GM19238 (cell line): ENCODE results near the gene HDC.

Experiments used
- DNase-seq: peaks from one replicate; pipeline ENCODE4 v3.0.0; 2011; ENCODE audit warnings: low spot score; ENCODE audit not compliant: insufficient read length

The HDC gene, protein sequence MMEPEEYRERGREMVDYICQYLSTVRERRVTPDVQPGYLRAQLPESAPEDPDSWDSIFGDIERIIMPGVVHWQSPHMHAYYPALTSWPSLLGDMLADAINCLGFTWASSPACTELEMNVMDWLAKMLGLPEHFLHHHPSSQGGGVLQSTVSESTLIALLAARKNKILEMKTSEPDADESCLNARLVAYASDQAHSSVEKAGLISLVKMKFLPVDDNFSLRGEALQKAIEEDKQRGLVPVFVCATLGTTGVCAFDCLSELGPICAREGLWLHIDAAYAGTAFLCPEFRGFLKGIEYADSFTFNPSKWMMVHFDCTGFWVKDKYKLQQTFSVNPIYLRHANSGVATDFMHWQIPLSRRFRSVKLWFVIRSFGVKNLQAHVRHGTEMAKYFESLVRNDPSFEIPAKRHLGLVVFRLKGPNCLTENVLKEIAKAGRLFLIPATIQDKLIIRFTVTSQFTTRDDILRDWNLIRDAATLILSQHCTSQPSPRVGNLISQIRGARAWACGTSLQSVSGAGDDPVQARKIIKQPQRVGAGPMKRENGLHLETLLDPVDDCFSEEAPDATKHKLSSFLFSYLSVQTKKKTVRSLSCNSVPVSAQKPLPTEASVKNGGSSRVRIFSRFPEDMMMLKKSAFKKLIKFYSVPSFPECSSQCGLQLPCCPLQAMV

DNA sequence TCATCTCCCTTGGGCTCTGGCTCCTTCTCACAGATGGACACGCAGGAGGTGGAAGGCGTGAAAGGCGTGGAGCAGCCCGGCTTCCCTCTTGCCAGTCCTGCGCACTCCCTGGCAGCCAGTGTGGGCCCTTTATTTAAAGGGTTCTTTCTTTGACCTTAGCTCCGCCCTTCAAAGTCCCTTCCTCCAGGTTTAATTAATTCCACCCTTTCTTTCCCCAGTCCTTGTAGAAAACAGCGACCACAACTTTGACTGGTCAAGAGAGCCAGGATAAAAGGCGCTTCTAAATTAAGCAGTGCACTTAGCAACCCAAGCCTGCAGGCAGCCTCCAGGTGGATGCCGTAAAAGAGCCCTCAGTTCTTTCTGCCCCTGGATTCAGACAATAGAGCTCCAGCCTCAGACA is at the start of gene HDC:
HDC (minus strand) TSS at position 107 of the 400 bp plus-strand sequence; CDS start at position 4, 103 bp downstream.
- no peak for DNase-seq

DNA sequence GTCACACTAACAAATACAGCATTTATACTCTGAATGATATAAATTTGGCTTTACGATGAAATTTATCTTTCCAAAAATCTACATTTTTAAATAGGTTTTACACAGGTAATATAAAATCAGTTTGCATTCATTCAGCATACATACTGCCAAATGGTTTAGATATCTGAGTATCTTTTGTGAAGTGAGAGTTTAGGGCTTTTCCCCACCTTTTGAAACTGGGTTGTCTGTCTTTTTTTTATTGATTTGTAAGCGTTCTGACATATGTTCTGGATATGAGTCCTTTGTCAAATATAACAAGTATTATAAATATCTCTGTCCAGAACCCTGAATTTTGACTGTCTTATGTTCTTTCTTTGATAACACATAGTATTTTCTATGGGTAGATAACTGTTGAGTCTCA is 47.1 kb upstream of the HDC start:
- no peak for DNase-seq

DNA sequence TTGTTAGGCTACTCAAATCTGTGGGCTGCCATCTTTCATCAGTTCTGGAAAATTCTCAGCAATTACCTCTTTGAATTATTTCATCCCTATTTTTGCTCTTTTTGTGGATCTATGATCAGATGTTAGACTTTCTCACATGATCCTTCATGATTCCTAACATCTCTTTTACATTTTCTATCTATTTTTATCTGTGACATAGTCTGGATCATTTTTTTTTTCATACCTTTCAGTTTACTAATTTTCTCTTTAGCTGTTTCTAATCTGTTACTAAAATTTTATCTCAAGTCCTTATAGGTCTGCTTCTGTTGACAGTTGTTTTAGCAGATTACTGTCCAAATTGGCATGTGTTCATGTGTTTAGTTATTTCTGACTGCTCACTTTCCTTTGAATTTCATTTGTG is 42.3 kb upstream of the HDC start:
- no peak for DNase-seq

DNA sequence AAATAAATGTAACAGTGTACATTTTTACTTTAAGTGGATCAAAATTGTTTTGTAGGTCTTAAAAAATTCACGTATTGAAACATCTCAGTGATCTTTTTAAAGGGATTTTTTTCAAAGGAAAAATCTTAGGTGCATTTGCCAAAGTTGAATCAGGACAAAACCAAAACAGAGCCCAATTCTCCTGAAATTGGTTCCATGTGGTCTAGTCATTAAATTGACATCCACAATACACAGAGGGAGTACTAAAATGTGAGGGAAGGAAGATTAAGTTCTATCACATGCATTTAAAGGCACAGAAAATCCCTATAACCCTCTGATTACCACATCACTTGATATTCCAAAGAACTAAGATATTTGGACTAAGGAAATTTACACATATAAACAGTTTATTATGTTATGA is 39.3 kb upstream of the HDC start:
- no peak for DNase-seq

DNA sequence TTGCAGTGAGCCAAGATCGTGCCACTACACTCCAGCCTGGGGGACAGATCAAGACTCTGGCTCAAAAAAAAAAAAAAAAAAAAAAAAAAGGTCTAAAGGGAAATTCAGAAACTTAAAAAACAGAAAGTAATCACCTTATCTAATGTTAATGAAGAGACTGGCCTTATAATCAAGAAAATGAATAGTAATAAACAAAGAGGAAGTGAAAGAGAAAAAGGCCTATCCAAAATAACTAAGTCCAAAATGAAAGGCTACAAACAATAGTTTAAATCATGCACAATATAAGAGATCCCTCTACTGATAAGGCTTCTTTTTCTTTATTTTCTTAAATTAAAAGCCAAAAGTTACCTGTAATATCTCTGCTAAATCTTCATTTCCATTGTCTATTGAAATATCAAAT is 37.1 kb upstream of the HDC start:
- DNase-seq: no peak

DNA sequence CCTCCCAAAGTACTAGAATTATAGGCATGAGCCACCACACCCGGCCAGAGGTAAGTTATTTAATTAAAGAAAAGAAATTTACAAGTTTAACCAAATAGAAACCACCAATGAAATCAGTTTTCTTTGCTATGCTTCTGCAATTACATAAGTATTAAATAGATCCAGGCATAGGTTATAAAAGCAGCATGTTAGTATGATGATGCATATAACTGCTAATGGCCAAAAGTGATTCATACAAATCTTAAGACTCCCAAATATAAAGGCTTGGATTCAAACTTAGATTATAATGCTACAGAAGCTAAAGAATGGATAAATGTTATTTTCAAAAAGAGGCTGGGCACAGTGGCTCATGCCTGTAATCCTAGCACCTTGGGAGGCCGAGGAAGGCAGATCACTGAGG is 32.8 kb upstream of the HDC start:
- no peak for DNase-seq

DNA sequence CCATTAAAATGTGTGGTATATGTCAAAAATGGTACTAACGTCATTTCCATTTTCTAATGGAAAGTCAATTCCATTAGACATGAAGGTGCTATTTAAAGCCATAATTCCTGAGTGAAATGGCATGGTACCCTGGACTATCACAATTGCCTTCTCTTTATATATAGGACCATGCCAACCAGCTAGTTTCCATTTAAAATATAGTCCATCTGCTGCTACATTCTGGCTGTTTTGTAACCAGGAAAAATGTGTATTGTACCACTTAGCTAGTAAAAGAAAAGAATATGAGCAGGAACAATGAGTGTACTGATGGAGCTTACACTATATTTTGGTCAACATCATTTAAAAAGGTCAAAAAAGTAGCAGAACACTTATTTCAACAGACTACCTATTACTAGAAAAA is 30.4 kb upstream of the HDC start:
- DNase-seq: no peak

DNA sequence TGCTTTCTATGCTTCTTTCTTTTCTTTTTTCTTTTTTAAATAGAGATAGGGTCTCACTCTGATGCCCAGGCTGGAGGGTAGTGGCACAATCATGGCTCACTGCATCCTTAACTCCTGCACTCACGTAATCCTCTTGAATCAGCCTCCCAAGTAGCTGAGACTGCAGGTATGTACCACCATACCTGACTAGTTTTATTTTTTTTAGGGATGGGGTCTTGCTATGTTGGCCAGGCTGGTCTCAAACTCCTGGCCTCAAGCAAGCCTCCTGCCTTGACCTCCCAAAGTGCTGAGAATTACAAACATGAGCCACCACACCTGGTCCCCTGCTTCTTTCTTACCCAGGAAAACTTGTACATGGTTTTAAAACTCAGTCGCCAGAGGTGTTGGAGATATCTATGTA is 24.2 kb upstream of the HDC start:
- no peak for DNase-seq

DNA sequence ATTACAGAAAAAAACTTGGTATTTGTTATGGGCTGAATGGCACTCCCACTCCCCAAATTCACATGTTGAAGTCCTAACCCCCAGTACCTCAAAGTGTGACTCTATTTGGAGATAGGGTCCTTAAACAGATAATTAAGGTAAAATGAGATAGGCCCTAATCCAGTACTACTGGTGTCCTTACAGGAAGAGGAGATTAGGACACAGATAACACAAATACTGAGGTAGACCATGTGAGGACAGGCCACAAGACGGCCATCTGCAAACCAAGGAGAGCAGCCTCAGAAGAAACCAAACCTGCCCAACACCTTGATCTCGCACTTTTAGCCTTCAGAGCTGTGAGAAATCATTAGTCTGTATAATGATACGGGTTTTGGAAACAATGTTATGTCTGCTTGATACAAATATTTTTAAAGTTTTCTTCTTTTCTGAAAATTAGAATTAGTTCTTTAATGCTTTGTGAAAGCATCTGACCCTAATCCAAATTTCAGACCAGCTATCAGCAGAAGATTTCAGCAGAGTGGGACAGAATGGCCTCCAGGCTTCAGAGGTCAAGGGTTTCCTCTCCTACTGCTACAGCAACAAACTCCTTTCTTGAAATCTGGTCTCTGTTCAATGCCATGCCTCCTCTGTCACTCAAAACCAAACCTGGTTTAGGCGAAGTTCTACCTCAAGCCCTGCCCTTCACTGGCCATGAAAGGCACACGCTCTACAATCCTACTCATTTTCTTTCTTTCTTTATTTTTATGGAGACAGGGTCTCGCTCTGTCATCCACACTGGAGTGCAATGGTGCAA is 22.0 kb upstream of the HDC start:
- DNase-seq: no peak

DNA sequence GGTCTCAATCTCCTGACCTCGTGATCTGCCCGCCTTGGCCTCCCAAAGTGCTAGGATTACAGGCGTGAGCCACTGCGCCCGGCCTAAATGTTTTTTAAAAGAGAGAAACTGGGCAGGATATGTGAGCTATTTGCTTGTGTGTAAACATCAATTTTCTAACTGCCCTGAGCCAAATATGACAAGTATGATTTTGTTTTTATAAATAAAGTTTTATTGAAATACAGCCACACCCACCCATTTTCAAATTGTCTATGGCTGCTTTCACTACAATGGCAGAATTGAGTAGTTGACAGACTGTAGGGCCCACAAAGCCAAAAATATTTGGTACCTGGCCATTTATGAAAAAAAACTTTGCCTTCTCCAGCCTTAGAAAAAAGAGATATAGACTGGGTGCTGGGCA is 15.9 kb upstream of the HDC start:
- no peak for DNase-seq

DNA sequence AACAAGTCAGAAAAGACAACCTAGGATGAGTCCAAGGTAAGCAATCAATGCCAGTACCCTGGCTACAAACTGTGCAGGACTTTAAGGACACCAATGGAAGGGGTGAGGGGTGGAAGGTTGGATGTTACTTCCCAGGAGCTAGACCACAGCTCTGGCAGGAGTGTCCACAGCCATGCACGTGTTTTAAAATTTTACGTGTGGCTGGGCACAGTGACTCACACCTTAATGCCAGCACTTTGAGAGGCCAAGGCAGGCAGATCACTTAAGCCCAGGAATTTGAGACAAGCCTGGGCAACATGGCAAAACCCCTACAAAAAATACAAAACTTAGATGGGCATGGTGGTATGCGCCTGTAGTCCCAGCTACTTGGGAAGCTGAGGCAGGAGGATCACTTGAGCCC is 14.7 kb upstream of the HDC start:
- DNase-seq: no peak

DNA sequence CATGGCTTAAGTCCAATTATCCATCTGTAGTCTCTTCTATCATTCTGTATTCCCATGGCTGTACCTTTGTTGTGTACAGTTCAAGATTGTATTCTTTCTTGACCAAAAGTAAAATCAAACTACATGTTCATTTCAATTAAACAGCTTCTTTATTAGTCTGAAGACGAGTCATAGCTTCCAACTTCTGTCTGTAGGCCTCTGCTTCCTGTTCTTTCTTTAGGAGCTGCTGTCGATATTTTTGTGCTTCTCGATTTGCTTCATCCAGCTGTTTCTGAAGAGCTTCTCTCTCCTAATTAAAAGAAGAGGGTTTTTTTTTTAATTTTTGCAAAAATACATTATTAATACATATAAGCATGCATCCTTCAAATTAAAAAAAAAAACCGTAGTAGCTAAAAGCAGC is 13.0 kb upstream of the HDC start:
- DNase-seq: no peak

DNA sequence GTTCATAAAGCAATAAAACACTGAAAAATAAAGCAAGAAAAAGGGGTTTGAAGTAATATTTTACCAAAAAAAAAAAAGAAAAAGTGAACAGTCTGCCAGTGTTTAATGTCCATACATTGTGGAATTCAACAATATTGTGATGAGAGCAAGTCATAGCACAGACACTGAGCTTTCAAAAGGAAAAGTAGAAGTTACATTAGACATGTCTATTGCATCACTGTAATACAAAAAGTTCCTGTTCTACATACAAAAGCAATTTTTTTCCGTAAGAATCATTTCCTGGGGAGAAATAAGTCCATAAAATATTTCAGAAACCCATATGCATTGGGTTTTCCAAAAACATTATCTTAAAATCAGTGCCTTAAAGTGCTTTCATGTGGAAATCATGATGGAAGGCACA is 11.8 kb upstream of the HDC start:
- DNase-seq: no peak

DNA sequence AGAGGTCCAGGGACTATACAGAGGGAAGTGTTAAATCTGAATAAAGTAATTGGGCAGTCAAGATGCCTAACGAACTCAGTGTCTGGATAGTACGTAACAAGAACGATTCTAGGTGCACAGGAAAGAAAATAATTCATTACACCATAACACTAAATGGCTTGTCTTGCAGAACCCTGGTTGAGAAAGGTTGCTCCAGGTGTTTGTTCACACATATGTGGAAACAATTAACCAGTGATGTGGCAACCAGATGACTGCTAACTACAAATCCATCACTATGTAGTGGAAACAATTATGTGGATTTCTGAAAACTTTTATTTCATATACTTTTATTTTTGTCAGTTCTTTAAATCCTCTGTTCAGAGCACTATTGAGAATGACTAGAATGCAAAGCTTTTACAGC is 10.4 kb upstream of the HDC start:
- DNase-seq: no peak

DNA sequence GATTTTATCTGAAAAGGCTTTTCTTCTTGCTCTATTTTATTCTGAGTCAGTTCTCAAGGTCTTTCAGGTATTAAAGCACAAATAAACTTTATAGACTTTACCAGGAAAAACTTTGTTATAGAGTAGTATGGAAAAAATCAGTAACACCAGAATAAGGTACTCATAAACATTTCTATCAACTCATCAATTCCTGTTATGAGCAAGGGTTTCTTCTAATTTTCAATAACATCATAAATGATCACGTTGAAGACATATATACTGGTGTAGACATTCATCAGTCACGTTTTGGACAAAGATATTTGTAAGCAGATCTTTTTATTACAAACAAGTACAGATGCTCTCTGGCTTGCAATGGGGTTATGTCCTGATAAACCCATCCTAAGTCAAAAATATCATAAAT is 9.6 kb upstream of the HDC start:
- no peak for DNase-seq

DNA sequence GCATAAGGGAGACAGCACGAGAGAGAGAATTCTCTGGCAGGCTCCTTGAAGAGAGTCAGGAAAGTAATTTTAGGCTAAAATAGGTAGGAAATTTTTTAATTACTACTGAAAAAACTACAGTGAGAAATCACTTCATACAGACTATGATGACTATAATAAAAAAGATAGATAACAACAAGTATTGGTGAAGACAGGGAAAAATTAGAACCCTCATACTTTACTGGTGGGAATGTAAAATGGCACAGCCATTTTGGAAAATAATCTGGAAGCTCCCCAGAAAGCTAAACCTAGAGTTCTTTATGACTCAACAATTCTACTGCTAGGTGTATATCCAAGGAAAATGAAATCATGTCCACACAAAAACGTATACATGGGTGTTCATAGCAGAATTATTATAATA is 2.1 kb upstream of the HDC start:
- DNase-seq: no peak

DNA sequence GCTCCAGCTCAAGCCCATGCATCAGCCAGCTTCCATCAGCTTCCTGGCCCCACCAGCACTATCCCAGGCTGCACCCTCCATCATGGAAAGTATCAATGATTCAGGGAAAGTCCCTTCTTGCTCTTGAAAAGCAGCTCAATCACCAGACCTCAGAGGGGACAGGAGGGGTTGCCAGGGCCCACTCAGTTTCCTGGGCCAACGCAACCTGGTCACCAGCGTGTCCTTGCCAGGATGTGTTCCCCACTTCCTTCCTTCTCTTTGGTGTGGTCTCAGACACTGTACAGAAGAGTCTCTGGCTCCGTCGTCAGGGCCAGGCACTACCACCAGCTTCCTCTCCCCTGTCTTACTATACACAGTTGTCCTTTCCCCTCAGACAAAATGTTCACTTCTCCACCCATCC is 3.0 kb downstream of the HDC start:
- no peak for DNase-seq

DNA sequence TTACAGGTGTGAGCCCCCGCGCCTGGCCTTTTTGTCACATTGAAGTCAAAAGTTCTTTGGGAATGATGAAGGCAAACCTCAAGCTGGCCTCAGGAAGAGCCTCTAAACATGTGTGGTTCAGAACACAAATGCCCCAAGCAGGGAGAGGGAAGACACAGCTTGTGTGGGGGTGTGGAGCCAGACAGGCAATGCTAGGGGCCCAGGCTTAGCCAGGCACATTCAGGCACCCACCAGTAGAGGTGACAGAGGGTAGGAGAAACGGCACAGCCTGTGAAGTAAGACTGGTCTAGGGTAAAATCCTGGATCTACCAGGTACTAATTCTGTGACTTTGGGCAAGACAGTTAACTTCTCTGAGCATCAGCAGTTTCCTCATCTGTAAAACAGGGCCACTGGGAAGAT is 3.5 kb downstream of the HDC start:
- no peak for DNase-seq

DNA sequence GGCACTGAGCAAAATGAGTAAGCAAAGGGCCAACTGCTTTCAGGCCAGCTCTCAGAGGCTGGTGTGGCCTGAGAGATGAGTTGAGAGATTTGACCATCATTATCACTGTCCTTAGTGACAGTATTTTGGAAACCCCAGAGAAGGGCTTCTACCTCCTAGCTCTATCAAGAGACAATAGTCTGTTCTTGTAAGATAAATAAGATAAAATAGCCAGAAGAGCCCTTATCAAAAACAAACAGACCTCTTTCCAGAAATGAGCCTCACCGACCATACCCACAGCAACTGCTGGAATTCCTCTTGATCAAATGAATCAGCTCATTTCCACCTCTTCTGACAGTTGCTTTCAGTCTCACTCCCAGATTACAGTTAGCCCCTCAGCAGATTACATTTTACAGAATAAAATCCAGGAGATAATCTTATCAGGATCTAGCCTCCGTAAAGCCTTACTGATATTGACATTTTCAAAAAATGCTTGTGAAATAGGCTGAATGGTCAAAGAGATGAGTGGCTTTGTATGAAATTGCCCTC is 4.5 kb downstream of the HDC start:
- no peak for DNase-seq

DNA sequence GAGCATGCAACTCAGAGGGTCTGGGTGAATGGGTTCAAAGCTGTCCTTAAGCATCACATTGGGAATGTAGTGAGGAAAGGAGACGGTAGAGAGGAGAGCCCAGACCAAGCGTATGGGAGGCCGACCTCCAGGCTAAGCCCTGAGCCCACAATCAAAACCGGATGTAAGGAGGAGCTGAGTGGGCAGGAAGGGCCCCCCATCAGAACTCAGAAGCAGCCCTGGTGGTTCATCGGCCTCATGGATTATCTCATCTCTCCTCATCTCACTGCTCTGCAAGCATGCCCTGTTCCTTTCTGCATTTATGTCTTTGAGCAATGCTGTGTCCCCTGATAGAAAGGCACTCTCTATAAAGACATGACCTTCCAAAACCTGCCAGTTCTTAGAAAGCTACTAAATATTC is 6.2 kb downstream of the HDC start:
- DNase-seq: no peak

DNA sequence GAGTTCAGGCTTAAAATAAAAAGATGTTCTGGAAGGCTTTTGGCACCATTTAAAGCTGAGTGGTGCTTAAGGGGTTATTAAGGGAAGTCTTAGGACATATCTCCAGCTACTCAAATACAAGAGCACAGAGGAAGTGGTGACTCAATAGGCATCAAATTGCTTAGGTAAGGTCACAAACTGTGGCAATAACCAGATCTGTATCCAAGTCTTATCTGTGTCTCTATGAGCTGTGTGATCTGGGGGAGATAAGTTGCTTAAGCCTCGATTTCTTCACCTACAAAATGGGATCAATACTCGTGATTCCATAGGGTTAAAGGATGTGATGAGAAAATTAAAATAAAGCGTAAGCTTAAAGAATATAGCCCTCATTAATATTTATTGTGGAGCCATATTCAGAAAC is 7.6 kb downstream of the HDC start:
- DNase-seq: no peak

DNA sequence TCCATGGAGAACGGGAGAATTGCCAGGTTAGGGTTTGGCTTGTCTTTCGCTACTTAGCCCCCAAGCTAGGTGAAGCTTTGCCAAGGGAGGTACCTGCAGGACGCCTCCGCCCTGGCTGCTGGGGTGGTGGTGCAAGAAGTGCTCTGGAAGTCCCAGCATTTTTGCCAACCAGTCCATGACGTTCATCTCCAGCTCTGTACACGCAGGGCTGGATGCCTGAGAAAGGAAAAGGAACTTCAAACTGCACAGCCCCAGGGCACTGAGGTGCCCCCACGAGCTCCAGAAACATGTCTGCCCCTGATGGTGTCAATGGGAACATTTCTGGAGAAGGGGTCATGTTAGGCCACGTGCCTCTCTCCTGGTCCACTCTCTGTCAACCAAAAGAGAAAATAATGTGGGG is 8.2 kb downstream of the HDC start:
- no peak for DNase-seq
